HG03558 (cell line): ENCODE measurements around the gene ORC3.
A peak's percentile ranks its signal among the peaks of the same experiment; 100 is the strongest.
"Not testable (repeated sequence)": the region's sequence is repeated elsewhere in the genome, so short reads cannot be mapped to it uniquely, and the experiment has no call there.

ENCODE experiments used
- ATAC-seq: cut with Tn5 transposase; IDR thresholded peaks from one replicate; pipeline ENCODE4 v1.9.1; 2021; ENCODE audit warnings: moderate number of reproducible peaks; ENCODE audit not compliant: unreplicated experiment; ENCODE audit errors: extremely low read depth

The ORC3 gene

GRCh38 chr6:87686636-87687205 lies 96.8 kb downstream of the ORC3 start:
- ATAC-seq: not testable (repeated sequence)

DNA sequence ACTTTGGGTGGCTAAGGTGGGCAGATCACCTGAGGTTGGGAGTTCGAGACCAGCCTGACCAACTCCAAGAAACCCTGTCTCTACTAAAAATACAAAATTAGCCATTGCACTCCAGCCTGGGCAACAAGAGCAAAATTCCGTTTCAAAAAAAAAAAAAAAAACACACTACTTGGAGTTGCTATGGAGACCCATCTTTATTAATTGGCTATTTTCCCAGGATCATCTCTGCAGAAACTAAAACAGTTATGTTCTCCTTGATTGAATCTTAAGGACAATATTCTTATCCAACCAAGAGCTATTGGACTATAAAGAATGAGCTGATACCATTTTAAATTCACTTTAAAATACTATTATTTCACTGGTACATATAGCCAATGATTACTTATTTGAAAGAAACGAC lies 97.4 kb downstream of the ORC3 start:
- no peak for ATAC-seq

DNA sequence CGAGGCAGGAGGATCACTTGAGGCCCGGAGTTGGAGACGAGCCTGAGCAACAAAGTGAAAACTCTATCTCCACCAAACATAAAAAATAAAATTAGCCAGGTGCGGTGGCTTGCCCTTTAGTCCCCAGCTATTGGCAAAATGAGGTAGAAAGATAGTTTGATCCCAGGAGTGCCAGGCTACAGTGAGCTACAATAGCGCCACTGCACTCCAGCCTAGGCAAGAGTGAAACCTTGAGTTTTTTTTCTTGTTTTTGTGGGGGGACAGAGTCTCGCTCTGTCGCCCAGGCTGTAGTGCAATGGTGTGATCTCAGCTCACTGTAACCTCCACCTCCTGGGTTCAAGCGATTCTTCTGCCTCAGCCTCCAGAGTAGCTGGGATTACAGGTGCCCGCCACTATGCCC lies 98.0 kb downstream of the ORC3 start:
- not testable (repeated sequence) for ATAC-seq

DNA sequence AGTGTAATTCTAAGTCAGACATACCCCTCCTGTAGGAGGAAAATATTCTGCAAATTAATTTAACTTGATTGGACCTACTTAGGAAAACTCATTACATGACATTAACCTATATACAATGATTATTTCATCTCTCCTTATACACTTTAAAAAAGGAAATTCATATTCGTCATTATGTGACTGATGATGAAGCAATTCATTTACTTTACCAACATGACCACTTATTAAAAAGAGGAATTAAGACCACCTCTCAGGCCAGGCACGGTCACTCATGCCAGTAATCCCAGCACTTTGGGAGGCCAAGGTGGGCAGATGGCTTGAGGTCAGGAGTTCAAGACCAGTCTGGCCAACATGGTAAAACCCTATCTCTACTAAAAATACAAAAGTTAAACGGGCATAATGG lies 100.5 kb downstream of the ORC3 start:
- ATAC-seq: no peak

DNA sequence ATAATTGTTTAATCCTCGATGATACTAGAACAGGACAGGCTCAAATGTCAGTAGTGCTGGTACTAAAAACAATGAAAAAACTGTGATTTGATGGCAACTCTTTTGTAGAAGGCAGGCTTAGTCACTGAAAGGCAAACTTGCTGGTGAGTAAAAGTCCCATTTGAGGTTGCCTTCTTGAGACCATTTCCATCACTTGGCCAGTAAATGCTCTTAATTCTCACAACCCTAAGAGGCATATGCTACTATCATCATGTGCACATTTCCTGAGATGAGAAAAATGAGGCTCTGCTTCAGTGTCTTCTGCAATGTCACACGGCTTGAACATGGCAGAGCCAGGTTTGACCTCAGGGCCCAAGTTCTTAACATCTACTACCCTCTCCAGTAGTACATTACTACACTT lies 102.2 kb downstream of the ORC3 start:
- no peak for ATAC-seq

GRCh38 chr6:87696817-87697216 lies 106.9 kb downstream of the ORC3 start:
- ATAC-seq: not testable (repeated sequence)

DNA sequence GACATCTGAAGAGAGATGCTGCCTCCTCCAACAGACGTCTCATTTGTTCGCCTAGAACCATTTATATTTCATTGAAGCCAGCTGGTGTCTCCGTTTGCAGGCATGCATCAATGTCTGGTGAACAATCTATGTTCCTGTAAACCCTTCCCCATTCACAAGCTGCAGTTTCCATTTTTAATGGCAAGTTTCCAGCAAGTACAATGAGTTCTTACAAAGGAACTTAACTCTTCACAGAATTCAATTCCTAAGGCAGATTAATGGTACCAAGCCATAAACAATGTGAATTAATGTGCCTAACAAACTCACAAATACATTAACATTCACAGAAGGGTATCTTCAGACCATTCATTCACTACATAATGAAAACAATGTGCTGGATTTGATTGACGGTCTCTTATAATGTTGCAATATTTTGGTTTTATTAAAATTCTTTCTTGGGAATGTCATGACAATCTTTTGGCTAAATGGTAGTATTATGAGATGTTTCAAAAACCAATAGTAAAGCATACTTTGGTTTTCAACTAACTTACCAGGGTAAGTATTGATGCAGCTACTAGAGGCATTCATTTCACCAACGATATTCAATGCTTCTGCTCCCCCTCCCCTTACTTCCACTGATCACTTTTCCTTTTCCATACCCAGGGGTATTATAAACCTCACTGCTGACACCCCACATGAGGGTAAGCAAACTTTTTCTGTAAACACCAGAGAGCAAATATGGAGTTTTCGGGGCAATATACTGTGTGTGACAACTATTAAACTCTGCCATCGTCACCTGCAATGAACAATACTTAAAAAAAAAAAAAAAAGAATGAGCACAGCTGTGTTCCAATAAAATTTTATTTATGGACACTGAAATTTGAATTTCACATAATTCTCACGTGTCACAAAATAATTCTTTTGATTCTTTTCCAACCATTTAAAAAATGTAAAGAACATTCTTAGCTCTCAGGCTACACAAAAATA lies 107.9 kb downstream of the ORC3 start:
- ATAC-seq: no peak

- no peak for ATAC-seq
Measured at GRCh38 chr6:87698547-87699006, 108.6 kb downstream of the ORC3 start.

- ATAC-seq: no peak
Measured at GRCh38 chr6:87699576-87699975, 109.6 kb downstream of the ORC3 start.

- ATAC-seq: no peak
Measured at GRCh38 chr6:87700397-87701343, 110.7 kb downstream of the ORC3 start.

DNA sequence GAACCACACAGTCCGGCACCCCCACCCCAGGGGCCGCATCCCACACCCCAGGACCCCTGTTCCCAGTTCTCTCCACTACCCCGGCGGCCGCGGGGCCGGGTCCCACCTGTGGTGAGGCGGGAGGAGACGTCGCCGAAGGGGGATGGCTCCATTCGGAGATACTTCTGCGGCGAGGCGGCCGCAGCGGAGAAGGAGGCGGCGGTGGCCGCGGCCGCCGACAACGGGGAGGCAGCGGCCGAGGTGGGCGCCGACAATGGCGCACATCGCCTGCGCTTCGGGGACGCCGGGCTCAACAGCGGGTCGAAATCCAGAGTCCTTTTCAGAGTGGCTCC lies 111.4 kb downstream of the ORC3 start:
- no peak for ATAC-seq

GRCh38 chr6:87701676-87702588 lies 112.0 kb downstream of the ORC3 start, which contains the start of gene AKIRIN2:
AKIRIN2 (minus strand) TSS chr6:87702233; CDS start chr6:87701684, 549 bp downstream.
- peak; percentile 42 for ATAC-seq

GRCh38 chr6:87702589-87702945 lies 112.6 kb downstream of the ORC3 start:
- ATAC-seq: no peak

- not testable (repeated sequence) for ATAC-seq
Measured at GRCh38 chr6:87703039-87703438, 113.1 kb downstream of the ORC3 start.

GRCh38 chr6:87705070-87705691 lies 115.2 kb downstream of the ORC3 start:
- peak; percentile 45 for ATAC-seq

GRCh38 chr6:87706187-87706966 lies 116.4 kb downstream of the ORC3 start:
- no peak for ATAC-seq

DNA sequence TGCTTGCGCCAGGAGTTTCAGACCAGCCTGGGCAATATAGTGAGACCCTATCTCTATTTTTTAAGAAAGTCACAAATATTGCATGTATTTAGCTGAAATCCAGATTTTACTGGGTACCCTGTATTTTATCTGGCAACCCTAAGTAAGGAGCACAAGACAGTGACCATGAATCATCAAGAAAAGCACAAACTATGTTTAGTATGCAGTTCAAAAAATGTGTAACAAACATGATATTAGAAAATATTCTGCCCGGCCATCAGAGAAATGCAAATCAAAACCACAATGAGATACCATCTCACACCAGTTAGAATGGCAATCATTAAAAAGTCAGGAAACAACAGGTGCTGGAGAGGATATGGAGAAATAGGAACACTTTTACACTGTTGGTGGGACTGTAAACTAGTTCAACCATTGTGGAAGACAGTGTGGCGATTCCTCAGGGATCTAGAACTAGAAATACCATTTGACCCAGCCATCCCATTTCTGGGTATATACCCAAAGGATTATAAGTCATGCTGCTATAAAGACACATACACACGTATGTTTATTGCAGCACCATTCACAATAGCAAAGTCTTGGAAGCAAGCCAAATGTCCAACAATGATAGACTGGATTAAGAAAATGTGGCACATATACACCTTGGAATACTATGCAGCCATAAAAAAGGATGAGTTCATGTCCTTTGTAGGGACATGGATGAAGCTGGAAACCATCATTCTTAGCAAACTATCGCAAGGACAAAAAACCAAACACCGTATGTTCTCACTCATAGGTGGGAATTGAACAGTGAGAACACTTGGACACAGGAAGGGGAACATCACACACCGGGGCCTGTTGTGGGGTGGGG lies 118.9 kb downstream of the ORC3 start:
- ATAC-seq: not testable (repeated sequence)
